Adrenal gland (tissue), 12 donors: ENCODE measurements around the gene NCR2. TPM values are rescaled to one million over a fixed set of nuclear protein-coding genes. Genes with fewer than 3 reads are reported as not detected.

Experiments
- DNase-seq, 7 donors: peaks; one replicate each; pipeline ENCODE4 v3.0.0-alpha.2; 2019 to 2020
- H3K27ac ChIP-seq, 5 donors: fragments of 200-600 bp; sonication (generic) in 4 of 5; 1 replicate in 3 of 5; 2 replicates in 2 of 5; pipeline versions ENCODE4 v1.5.1 to v1.8.0; 2016 to 2020; ENCODE audit warnings: mild to moderate bottlenecking in 1 of 5
- H3K27me3 ChIP-seq: fragments of 200-600 bp; 2 replicates; pipeline ENCODE4 v1.8.0; 2021
- H3K36me3 ChIP-seq, 2 donors: fragments of 200-600 bp; replicated peaks in 1 of 2; 1 replicate in 1 of 2; 2 replicates in 1 of 2; pipeline versions ENCODE4 v1.5.1 to v1.8.0; 2018 to 2022
- H3K4me1 ChIP-seq, 2 donors: fragments of 200-600 bp; replicated peaks in 1 of 2; 1 replicate in 1 of 2; 2 replicates in 1 of 2; pipeline versions ENCODE4 v1.5.1 to v1.8.0; 2018 to 2021
- H3K4me3 ChIP-seq, 4 donors: fragments of 200-600 bp; sonication (generic) in 3 of 4; one replicate each; pipeline ENCODE4 v1.5.1; 2016 to 2018
- H3K9me3 ChIP-seq, 3 donors: fragments of 200-600 bp; sonication (generic) in 1 of 3; replicated peaks in 1 of 3; 1 replicate in 2 of 3; 2 replicates in 1 of 3; pipeline versions ENCODE4 v1.5.1 to v1.8.0; 2016 to 2021
- POLR2A ChIP-seq, 2 donors: fragments of 450-650 bp; IDR thresholded peaks; one replicate each; pipeline ENCODE4 v1.6.1; 2017; ENCODE audit warnings: antibody characterized with exemption in 2 of 2, mild to moderate bottlenecking in 2 of 2, moderate library complexity in 1 of 2
- WGBS, 4 donors: extraction: QIAGEN DNeasy Blood & Tissue Kit in 2 of 4; methylation state at CpG; one replicate each; pipeline versions ENCODE4 v1.1.5 to v1.1.7; 2013 to 2017; 5-methylcytosine and 5-hydroxymethylcytosine counted together
- intact Hi-C, 2 donors: fragments of 100-400 bp; cut with DNase I; formaldehyde crosslinking; loops; one replicate each; pipeline versions ENCODE4 v1.14.1 to v1.15.0; 2022 to 2023
- polyA plus RNA-seq, 3 donors: library from polyadenylated mRNA; stranded (reverse); fragments of 200-250 nt in 2 of 3; fragments of 350-450 nt in 1 of 3; fragmentation: Illumina TruSeq in 1 of 3; extraction: RNeasy Lipid Tissue Mini Kit (QIAGEN cat#74804) in 1 of 3; gene quantifications; one replicate each; pipeline ENCODE4 v1.2.3, GENCODE V29; 2013 to 2014
- total RNA-seq, 9 donors: library from RNA; depleted of rRNA in 4 of 9; stranded (reverse); fragments of >200 nt in 4 of 9; fragments of 120-200 nt in 1 of 9; fragmentation: NEBNext Ultra II Directional in 1 of 9; extraction: Animal tissue kit (Norgen Biotek cat#: 25700) in 1 of 9; gene quantifications; one replicate each; pipeline versions ENCODE4 v1.1.0 to v1.2.4, GENCODE V29; 2013 to 2023
- TF ChIP-seq, protein P1 (sequence below), 6 experiments: fragments of 450-650 bp in 4 of 6; fragments of 200-600 bp in 2 of 6; sonication (generic) in 1 of 6; IDR thresholded peaks; 1 replicate in 5 of 6; 2 replicates in 1 of 6; pipeline versions ENCODE4 v1.5.1 to v1.8.0; 2016 to 2021; ENCODE audit warnings: antibody characterized with exemption in 6 of 6, mild to moderate bottlenecking in 2 of 6, moderate library complexity in 1 of 6
- donor health status: healthy with polysubstance abuse.
- donor health status: Bipolar disorder and iron deficiency.
- donor health status: DM: yes; HTN: yes; CAD: no.
- donor health status: DM: no; HTN: no; CAD: no.
- donor health status: DM: no; HTN: no; CAD: no.
- donor health status: DM: yes; HTN: yes; CAD: no.

The NCR2 gene
- total and polyA plus RNA-seq, 12 donors = not detected

DNA sequence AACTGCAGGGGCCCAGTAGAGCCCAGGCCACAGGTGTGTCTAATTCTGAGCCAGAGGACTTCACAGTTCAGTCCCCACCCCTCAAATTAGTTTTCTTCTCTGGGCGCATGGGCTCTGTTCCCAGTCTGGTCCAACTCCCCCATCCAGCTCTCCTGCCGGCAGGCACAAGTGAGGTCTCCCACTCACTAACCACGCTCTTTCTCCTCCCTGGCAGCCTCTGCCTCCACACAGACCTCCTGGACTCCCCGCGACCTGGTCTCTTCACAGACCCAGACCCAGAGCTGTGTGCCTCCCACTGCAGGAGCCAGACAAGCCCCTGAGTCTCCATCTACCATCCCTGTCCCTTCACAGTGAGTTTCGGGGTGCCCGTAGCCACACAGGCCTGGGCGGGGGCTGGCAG lies 6.2 kb downstream of the NCR2 start:
- H3K4me3 ChIP-seq = no peak overlapping the region
- DNase-seq = no peak
- no peaks in the 10 kb centered on the region for H3K27me3 ChIP-seq
- no peaks in the 10 kb centered on the region for H3K9me3 ChIP-seq
- H3K27ac ChIP-seq = no peak overlapping the region
- H3K36me3 ChIP-seq = no peaks in the 10 kb centered on the region
- H3K4me1 ChIP-seq = no peaks in the 10 kb centered on the region
- 85 to 91% (median 88%) methylated on average over 8 of the region's 8 CpGs for WGBS, 4 donors
- TF ChIP-seq, protein P1, sequence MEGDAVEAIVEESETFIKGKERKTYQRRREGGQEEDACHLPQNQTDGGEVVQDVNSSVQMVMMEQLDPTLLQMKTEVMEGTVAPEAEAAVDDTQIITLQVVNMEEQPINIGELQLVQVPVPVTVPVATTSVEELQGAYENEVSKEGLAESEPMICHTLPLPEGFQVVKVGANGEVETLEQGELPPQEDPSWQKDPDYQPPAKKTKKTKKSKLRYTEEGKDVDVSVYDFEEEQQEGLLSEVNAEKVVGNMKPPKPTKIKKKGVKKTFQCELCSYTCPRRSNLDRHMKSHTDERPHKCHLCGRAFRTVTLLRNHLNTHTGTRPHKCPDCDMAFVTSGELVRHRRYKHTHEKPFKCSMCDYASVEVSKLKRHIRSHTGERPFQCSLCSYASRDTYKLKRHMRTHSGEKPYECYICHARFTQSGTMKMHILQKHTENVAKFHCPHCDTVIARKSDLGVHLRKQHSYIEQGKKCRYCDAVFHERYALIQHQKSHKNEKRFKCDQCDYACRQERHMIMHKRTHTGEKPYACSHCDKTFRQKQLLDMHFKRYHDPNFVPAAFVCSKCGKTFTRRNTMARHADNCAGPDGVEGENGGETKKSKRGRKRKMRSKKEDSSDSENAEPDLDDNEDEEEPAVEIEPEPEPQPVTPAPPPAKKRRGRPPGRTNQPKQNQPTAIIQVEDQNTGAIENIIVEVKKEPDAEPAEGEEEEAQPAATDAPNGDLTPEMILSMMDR (IDR thresholded peaks at IDR 0.05) = no peak
- no peak for TF ChIP-seq POLR2A (IDR thresholded peaks at IDR 0.05)
- intact Hi-C loops = no loop called here

DNA sequence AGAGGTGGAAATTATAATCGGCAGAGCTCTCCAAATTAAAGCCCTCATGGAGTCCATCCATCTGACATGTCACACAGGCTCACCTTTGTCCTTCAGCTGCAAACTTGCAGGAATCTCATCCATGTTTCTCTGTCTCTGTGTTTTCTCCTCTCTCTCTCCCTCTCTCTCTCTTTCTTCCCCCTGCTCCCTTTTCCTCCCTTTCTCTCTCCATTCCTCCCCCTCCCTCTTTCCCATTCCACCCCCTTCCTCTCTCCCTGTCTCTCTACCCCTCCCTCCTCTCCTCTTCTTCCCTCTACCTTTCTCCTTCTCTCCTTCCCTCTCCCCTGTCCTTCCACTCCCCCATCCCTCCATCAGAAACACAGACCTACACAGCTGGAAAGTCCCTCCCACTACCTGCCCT lies 6.8 kb downstream of the NCR2 start:
- TF ChIP-seq POLR2A (IDR thresholded peaks at IDR 0.05) = no peak
- TF ChIP-seq, protein P1 (IDR thresholded peaks at IDR 0.05) = no peak
- Histone ChIP-seq H3K9me3 (no peaks in the 10 kb centered on the region), H3K27me3 (no peaks in the 10 kb centered on the region), H3K27ac (no peak overlapping the region), H3K4me3 (no peak overlapping the region), H3K4me1 (no peaks in the 10 kb centered on the region), H3K36me3 (no peaks in the 10 kb centered on the region)
- DNase-seq = no peak
- WGBS, 4 donors = 31 to 54% (median 35%) methylated on average over 1 of the region's 1 CpG
- intact Hi-C loops = no loop called here

DNA sequence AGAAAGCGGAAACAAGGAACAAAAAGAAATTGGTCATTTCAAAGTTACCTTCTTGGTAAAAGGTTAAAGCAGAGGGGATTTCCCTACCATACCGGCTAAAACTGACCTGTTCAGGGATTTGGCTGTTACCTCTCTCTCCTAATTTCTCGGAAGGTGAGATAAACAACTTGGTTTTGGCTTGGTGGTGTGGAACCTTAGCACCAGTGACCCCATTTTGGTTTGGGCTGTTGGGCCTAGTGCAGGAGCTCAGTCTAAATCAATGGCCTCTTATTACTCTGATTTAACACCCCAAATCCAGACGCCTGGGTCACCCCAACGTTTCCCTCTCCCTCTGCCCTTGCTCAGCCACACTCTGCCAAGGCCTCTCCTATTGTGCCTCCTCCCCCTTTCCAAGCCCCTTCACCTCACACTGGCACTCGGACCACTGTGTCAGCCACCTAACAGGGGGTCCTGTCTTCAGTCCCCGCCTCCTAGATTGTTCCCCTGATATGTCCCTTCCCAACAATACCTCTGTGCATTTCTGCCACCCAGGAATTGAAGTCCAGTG lies 8.3 kb downstream of the NCR2 start:
- Histone ChIP-seq H3K27ac (no peak overlapping the region), H3K9me3 (no peaks in the 10 kb centered on the region), H3K4me3 (no peak overlapping the region), H3K27me3 (no peaks in the 10 kb centered on the region), H3K4me1 (no peaks in the 10 kb centered on the region), H3K36me3 (no peaks in the 10 kb centered on the region)
- intact Hi-C loops = no loop called here
- 76 to 88% (median 86%) methylated on average over 7 of the region's 7 CpGs for WGBS, 4 donors
- no peak for DNase-seq
- TF ChIP-seq, protein P1 (IDR thresholded peaks at IDR 0.05) = no peak
- TF ChIP-seq POLR2A (IDR thresholded peaks at IDR 0.05) = no peak

DNA sequence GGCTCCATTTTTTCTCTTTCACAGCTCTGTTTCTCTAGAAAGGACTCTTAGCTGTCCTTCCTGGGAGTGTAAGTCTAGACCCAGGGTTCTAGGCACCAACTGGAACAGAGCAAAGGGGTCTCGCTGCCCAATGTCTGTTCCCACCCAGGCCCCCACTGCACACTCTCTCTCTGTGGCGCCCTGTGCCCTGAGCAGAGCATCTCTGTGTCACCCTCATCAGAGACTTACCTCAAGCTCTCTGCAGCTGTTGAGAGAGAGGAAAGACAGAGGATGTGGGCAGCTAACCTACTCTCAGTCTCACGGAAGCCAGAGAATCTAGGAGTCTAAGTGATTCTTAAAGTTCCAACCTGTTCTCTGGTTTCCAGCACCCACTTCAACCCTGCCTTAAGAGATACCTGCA lies 9.5 kb downstream of the NCR2 start:
- no peaks in the 10 kb centered on the region for H3K9me3 ChIP-seq
- no peaks in the 10 kb centered on the region for H3K4me1 ChIP-seq
- WGBS, 4 donors = 42 to 71% (median 53%) methylated on average over 3 of the region's 3 CpGs
- intact Hi-C loops = no loop called here
- H3K4me3 ChIP-seq = no peak overlapping the region
- H3K36me3 ChIP-seq = no peaks in the 10 kb centered on the region
- DNase-seq = no peak
- no peak for TF ChIP-seq POLR2A (IDR thresholded peaks at IDR 0.05)
- TF ChIP-seq, protein P1 (IDR thresholded peaks at IDR 0.05) = no peak
- H3K27me3 ChIP-seq = no peaks in the 10 kb centered on the region
- no peak overlapping the region for H3K27ac ChIP-seq
